Measurements from ENCODE around the gene THAP9.

The THAP9 gene

DNA sequence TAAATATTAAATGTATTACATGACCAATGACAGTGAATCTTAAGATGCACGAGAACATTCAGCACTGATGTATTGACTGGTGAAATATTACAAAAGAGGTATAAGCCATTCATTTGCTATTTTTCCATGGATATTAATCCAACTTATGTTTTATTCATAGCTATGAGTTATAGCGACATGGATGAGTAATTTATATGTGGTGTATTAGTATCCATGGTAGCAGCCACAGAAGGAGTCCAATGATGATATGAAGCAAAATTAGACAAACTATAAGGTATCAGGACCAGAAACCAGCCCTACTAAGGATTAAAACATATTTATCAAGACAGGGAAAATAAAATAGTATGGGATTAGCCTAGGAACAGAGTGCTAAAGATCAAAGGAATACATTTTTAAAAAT, 50.7 kb downstream of the THAP9 start:
- in situ Hi-C loops (cut with HindIII; ENCODE audit: low sequenced_read_pairs) = no loop called here
- DNase-seq (ENCODE audit: low read depth, low spot score) = no peak
- TF ChIP-seq, protein P1, sequence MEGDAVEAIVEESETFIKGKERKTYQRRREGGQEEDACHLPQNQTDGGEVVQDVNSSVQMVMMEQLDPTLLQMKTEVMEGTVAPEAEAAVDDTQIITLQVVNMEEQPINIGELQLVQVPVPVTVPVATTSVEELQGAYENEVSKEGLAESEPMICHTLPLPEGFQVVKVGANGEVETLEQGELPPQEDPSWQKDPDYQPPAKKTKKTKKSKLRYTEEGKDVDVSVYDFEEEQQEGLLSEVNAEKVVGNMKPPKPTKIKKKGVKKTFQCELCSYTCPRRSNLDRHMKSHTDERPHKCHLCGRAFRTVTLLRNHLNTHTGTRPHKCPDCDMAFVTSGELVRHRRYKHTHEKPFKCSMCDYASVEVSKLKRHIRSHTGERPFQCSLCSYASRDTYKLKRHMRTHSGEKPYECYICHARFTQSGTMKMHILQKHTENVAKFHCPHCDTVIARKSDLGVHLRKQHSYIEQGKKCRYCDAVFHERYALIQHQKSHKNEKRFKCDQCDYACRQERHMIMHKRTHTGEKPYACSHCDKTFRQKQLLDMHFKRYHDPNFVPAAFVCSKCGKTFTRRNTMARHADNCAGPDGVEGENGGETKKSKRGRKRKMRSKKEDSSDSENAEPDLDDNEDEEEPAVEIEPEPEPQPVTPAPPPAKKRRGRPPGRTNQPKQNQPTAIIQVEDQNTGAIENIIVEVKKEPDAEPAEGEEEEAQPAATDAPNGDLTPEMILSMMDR (IDR thresholded peaks at IDR 0.05; ENCODE audit: low read depth, low read length) = no peak
- H3K4me3 ChIP-seq (ENCODE audit: low read depth, low read length) = no peak overlapping the region

DNA sequence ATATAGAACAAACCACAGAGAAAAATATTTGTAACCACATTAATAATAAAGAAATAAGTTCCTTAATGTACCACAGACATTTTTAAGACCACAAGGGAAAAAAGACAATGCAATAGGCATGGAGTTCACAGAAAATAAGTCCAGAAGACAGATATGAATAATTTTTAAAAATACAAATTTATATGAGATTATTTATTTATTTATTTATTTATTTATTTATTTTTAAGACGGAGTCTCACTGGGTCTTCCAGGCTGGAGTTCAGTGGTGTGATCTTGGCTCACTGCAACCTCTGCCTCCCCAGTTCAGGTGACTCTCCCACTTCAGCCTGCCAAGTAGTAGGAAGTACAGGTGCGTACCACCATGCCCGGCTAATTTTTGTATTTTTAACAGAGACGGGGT, 53.7 kb downstream of the THAP9 start:
- TF ChIP-seq, protein P1 (IDR thresholded peaks at IDR 0.05; ENCODE audit: low read depth, low read length) = no peak
- H3K4me3 ChIP-seq (ENCODE audit: low read depth, low read length) = no peak overlapping the region
- in situ Hi-C loops (cut with HindIII; ENCODE audit: low sequenced_read_pairs) = no loop called here
- DNase-seq (ENCODE audit: low read depth, low spot score) = no peak

DNA sequence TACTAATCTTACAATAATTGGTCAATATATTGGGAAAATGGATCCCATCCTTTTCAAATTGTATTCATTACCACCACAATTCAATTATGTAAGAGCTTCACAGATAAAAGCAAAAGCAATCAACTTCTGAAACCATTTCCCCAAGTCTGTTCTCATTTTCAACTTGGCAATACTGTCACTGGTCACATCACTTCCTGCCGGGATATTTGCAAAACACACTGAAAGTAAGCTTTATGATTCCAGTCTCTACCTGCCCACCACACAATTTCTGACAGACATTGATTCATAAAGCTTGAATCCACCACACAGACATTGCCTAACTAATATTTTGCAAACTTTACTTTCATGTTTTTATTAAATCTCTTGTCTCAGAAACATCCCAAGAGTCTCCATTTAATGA, 56.5 kb downstream of the THAP9 start:
- no peak overlapping the region for H3K4me3 ChIP-seq (ENCODE audit: low read depth, low read length)
- DNase-seq (ENCODE audit: low read depth, low spot score) = no peak
- in situ Hi-C loops (cut with HindIII; ENCODE audit: low sequenced_read_pairs) = no loop called here
- TF ChIP-seq, protein P1 (IDR thresholded peaks at IDR 0.05; ENCODE audit: low read depth, low read length) = no peak

DNA sequence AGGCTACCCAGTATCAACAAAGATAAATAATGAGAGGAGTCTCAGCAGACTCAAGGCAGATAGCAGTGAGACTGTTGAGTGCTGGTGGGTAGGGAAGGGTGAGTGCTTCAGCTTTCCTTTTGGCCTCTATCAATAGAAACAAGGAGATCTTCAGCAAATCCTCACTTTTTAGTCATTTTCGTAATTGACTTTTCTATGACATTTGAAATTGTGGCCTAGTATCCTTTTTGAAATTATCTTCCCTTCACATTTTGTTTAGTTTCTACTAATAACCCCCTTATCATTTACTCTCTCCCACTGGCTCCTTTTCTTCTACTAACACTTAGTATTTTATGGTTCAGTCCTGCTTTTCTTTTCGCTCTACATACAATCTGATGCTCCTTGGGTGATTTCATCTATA, 65.2 kb downstream of the THAP9 start:
- TF ChIP-seq, protein P1 (IDR thresholded peaks at IDR 0.05; ENCODE audit: low read depth, low read length) = no peak
- in situ Hi-C loops (cut with HindIII; ENCODE audit: low sequenced_read_pairs) = no loop called here
- DNase-seq (ENCODE audit: low read depth, low spot score) = no peak
- no peak overlapping the region for H3K4me3 ChIP-seq (ENCODE audit: low read depth, low read length)

DNA sequence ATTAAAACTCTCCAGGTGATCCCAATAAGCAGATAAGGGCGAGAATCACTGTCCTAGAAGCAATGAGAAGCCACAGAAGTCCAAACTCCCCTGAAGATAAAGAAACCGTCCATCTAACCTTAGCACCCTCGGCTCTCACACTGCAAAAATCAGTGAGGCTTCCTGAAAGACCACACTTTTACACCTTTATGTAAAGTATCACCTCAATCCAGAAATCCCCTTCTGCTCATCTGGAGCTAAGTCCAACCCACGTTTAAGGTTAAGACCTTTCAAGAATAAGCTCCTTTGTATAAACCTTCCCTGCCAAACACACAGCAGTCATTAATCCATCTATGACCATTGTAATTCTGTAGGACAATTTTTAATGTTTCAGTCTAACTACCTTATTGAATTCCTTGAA, 68.4 kb downstream of the THAP9 start:
- no peak overlapping the region for H3K4me3 ChIP-seq (ENCODE audit: low read depth, low read length)
- in situ Hi-C loops (cut with HindIII; ENCODE audit: low sequenced_read_pairs) = no loop called here
- TF ChIP-seq, protein P1 (IDR thresholded peaks at IDR 0.05; ENCODE audit: low read depth, low read length) = no peak
- DNase-seq (ENCODE audit: low read depth, low spot score) = no peak

DNA sequence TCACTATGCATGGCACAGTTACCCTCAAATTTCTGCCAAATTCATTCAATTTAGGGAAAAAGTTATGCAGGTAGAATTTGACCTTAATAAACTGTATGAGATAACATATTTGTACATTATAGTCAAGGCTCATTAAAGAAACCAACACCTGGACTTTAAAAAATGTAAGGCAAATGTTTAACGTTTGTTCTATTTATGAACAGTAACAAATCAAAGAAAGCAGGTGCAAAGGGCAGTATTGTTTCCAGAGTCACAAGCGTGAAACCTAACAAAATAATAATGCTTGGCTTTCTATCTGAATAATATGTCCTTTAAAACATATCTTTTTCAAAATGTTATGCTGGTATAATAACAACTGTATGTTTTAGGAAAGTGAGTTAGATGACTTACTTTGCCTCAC, 68.9 kb downstream of the THAP9 start:
- no peak overlapping the region for H3K4me3 ChIP-seq (ENCODE audit: low read depth, low read length)
- in situ Hi-C loops (cut with HindIII; ENCODE audit: low sequenced_read_pairs) = no loop called here
- TF ChIP-seq, protein P1 (IDR thresholded peaks at IDR 0.05; ENCODE audit: low read depth, low read length) = no peak
- no peak for DNase-seq (ENCODE audit: low read depth, low spot score)
